HL-60 (cell line): ENCODE results near the gene CFAP161.

Experiments used
- DNase-seq, 2 experiments: peaks; one replicate each; pipeline ENCODE4 v3.0.0-alpha.2; 2010 to 2020; ENCODE audit warnings: low read depth in 1 of 2, low spot score in 1 of 2
- H3K27ac ChIP-seq: fragments of 250-450 bp; sonication (Bioruptor Pico); replicated peaks from 2 replicates; pipeline ENCODE4 v1.5.1; 2020; ENCODE audit warnings: mild to moderate bottlenecking, moderate library complexity
- H3K27me3 ChIP-seq: fragments of 250-450 bp; sonication (Bioruptor Pico); 2 replicates; pipeline ENCODE4 v1.5.1; 2021; ENCODE audit warnings: mild to moderate bottlenecking, moderate library complexity; ENCODE audit not compliant: insufficient read depth, poor library complexity, severe bottlenecking
- H3K4me3 ChIP-seq: replicated peaks from 2 replicates; pipeline ENCODE4 v1.5.1; 2011; ENCODE audit warnings: mild to moderate bottlenecking, control low read depth, low read length; ENCODE audit not compliant: insufficient read depth
- GABPA ChIP-seq: IDR thresholded peaks from 2 replicates; pipeline ENCODE4 v1.6.1; 2012; ENCODE audit warnings: low read depth
- POLR2AphosphoS5 ChIP-seq: IDR thresholded peaks from 2 replicates; pipeline ENCODE4 v1.6.1; 2012; ENCODE audit warnings: low read depth
- SPI1 ChIP-seq: IDR thresholded peaks from 2 replicates; pipeline ENCODE4 v1.6.1; 2012; ENCODE audit warnings: low read depth, mild to moderate bottlenecking, borderline replicate concordance
- TF ChIP-seq, protein P1 (sequence below): IDR thresholded peaks from one replicate; pipeline ENCODE4 v1.5.1; 2011; ENCODE audit warnings: low read length, control low read depth, inconsistent platforms; ENCODE audit not compliant: insufficient read depth
- TF ChIP-seq, protein P2 (sequence below): IDR thresholded peaks from 2 replicates; pipeline ENCODE4 v1.6.1; 2012; ENCODE audit warnings: low read depth; ENCODE audit not compliant: insufficient replicate concordance

CFAP161 gene

DNA sequence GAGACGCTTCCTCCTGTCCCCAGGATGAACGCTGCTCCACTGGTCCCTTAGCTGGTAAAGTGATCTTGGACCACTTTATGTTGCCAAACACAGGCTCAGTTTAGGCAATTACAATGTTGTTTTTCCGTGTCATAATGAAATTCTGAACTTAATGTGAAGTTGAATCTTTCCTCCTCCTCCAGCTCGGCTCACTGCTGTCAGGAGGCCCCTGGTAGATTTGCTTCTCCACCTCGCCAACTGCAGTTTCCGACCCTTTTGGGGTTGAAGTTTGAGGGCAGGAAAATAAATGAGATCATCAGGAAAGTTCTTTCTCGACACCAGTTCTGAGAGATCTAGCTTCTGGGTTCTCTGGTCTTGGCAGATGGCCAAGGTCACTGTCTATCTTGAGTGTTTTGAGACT lies 27.8 kb downstream of the CFAP161 start:
- Histone ChIP-seq H3K27ac (no peak overlapping the region), H3K27me3 (no peaks in the 10 kb centered on the region), H3K4me3 (no peak overlapping the region)
- no peak for DNase-seq
- no peak for TF ChIP-seq GABPA
- no peak for TF ChIP-seq SPI1
- TF ChIP-seq, protein P1, sequence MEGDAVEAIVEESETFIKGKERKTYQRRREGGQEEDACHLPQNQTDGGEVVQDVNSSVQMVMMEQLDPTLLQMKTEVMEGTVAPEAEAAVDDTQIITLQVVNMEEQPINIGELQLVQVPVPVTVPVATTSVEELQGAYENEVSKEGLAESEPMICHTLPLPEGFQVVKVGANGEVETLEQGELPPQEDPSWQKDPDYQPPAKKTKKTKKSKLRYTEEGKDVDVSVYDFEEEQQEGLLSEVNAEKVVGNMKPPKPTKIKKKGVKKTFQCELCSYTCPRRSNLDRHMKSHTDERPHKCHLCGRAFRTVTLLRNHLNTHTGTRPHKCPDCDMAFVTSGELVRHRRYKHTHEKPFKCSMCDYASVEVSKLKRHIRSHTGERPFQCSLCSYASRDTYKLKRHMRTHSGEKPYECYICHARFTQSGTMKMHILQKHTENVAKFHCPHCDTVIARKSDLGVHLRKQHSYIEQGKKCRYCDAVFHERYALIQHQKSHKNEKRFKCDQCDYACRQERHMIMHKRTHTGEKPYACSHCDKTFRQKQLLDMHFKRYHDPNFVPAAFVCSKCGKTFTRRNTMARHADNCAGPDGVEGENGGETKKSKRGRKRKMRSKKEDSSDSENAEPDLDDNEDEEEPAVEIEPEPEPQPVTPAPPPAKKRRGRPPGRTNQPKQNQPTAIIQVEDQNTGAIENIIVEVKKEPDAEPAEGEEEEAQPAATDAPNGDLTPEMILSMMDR: no peak
- TF ChIP-seq, protein P2, sequence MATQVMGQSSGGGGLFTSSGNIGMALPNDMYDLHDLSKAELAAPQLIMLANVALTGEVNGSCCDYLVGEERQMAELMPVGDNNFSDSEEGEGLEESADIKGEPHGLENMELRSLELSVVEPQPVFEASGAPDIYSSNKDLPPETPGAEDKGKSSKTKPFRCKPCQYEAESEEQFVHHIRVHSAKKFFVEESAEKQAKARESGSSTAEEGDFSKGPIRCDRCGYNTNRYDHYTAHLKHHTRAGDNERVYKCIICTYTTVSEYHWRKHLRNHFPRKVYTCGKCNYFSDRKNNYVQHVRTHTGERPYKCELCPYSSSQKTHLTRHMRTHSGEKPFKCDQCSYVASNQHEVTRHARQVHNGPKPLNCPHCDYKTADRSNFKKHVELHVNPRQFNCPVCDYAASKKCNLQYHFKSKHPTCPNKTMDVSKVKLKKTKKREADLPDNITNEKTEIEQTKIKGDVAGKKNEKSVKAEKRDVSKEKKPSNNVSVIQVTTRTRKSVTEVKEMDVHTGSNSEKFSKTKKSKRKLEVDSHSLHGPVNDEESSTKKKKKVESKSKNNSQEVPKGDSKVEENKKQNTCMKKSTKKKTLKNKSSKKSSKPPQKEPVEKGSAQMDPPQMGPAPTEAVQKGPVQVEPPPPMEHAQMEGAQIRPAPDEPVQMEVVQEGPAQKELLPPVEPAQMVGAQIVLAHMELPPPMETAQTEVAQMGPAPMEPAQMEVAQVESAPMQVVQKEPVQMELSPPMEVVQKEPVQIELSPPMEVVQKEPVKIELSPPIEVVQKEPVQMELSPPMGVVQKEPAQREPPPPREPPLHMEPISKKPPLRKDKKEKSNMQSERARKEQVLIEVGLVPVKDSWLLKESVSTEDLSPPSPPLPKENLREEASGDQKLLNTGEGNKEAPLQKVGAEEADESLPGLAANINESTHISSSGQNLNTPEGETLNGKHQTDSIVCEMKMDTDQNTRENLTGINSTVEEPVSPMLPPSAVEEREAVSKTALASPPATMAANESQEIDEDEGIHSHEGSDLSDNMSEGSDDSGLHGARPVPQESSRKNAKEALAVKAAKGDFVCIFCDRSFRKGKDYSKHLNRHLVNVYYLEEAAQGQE: no peak
- no peak for TF ChIP-seq POLR2AphosphoS5

DNA sequence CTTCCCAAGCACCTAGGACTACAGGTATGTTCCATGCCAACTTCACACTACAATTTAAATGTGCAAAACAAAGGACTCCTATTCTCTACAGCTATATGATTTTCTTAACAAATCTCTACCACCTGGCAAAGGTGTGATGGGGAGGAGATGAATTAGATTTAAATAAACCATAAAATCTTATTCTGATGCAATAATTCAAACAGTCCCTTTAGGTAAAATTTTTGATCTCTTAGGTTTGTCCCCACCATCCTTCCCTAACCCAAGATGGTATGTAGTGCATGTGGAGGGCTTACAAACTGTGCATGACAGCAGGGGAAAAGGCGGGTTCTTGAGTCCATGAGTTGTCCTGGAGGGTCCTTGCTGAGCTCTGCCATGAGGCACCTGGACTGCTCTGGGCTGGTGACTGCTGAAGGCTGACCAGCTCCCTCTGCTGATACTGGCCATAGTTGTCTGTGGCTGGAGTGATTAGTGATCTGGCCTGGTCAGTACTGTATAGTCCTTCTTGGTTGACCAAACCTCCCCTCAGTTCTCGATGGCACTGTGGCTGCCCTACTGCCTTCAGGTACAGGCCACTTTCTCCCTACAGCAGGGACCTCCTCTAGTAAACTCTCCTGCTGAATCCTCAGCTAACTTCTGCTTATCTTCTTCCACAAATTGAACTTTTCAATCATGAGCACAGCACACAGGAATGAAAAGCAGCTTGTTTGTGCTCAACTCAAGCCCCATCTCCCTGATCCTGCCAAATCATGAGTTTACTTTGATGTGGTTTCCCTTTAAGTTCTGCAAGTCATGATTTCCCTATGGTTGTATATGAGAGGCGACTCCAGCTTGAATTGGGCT lies 30.1 kb downstream of the CFAP161 start:
- Histone ChIP-seq H3K4me3 (no peak overlapping the region), H3K27me3 (no peaks in the 10 kb centered on the region), H3K27ac (no peak overlapping the region)
- no peak for TF ChIP-seq GABPA
- TF ChIP-seq SPI1: no peak
- TF ChIP-seq, protein P2: no peak
- TF ChIP-seq POLR2AphosphoS5: no peak
- TF ChIP-seq, protein P1: no peak
- no peak for DNase-seq

DNA sequence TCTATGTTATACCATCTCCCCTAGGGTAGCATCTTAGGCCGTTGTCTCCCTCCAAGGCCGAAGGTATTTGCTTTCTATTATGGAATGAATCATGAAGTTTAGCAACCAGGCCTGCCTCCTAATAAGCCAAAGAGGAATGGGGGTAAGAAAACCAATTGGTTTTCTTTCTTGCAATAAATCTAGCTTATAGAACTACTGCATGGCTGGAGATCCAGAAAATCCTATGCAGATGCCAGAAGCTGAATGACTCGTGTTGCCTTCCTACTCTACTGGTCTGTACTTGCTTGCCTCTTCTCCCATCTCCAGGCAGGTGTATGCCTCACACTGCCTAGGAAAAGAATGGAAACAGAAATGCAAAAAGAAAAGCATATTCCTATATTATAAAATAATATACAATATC lies 31.5 kb downstream of the CFAP161 start:
- Histone ChIP-seq H3K27me3 (no peaks in the 10 kb centered on the region), H3K27ac (no peak overlapping the region), H3K4me3 (no peak overlapping the region)
- DNase-seq: no peak
- no peak for TF ChIP-seq SPI1
- no peak for TF ChIP-seq GABPA
- TF ChIP-seq POLR2AphosphoS5: no peak
- TF ChIP-seq, protein P1: no peak
- TF ChIP-seq, protein P2: no peak
